Head of caudate nucleus (tissue), 42 donors: ENCODE results near the gene IFNA21.
"Not testable (repeated sequence)": the region's sequence is repeated elsewhere in the genome, so short reads cannot be mapped to it uniquely, and the experiment has no call there.

Experiments used
- DNase-seq, 42 donors: peaks; one replicate each; pipeline versions ENCODE4 v3.0.0 to v3.0.0-alpha.2; 2020 to 2021; ENCODE audit warnings: mixed read lengths in 7 of 42
- intact Hi-C: fragments of 100-400 bp; cut with DNase I; formaldehyde crosslinking; loops from one replicate; pipeline ENCODE4 v1.15.0; 2022

The IFNA21 gene

GRCh38 chr9:21166560-21166959, at the start of gene IFNA21:
Gene IFNA21 (minus strand): TSS chr9:21166660. CDS start chr9:21166612, 48 bp downstream.
- DNase-seq, intact Hi-C loops: not testable (repeated sequence)

- DNase-seq, intact Hi-C loops: not testable (repeated sequence)
These were observed 47.2 kb upstream of the IFNA21 start for GRCh38 chr9:21213411-21214326.

GRCh38 chr9:21212160-21212559, 45.7 kb upstream of the IFNA21 start:
- DNase-seq, intact Hi-C loops: not testable (repeated sequence)

GRCh38 chr9:21210782-21211181, 44.3 kb upstream of the IFNA21 start:
- intact Hi-C loops, DNase-seq: not testable (repeated sequence)

- no peak for DNase-seq
- intact Hi-C loops, result no loop called here
These were observed 43.9 kb upstream of the IFNA21 start for GRCh38 chr9:21210311-21210710.

GRCh38 chr9:21207043-21207442, 40.6 kb upstream of the IFNA21 start, which contains the start of gene IFNA10:
Gene IFNA10 (minus strand): TSS chr9:21207143. CDS start chr9:21207097, 46 bp downstream.
- intact Hi-C loops, DNase-seq: not testable (repeated sequence)

- intact Hi-C loops, result no loop called here
These were observed 38.7 kb upstream of the IFNA21 start for GRCh38 chr9:21205204-21205603.

GRCh38 chr9:21202105-21202504, 35.6 kb upstream of the IFNA21 start, which contains the start of gene IFNA7:
Gene IFNA7 (minus strand): TSS chr9:21202205. CDS start chr9:21202165, 40 bp downstream.
- intact Hi-C loops, DNase-seq: not testable (repeated sequence)

More at GRCh38 chr9:21205204-21205603, 38.7 kb upstream of the IFNA21 start:
- DNase-seq, result no peak

GRCh38 chr9:21194867-21195776, 28.7 kb upstream of the IFNA21 start:
- intact Hi-C loops, result not testable (repeated sequence)
- peak in 32 of 42 donors; percentile 9 to 69 (median 37) for DNase-seq

- intact Hi-C loops, DNase-seq: not testable (repeated sequence)
These were observed 21.0 kb upstream of the IFNA21 start, which contains the start of gene IFNA4 for GRCh38 chr9:21187487-21187886. Gene IFNA4 (minus strand): TSS chr9:21187587. CDS start chr9:21187531, 56 bp downstream.

- DNase-seq, result peak in 8 of 42 donors; percentile 2 to 56 (median 14)
- intact Hi-C loops, result not testable (repeated sequence)
These were observed 16.6 kb upstream of the IFNA21 start for GRCh38 chr9:21182810-21183736.

- DNase-seq, result no peak
- intact Hi-C loops, result no loop called here
These were observed 8.2 kb upstream of the IFNA21 start for GRCh38 chr9:21174671-21175070.

- no peak for DNase-seq
These were observed 5.7 kb upstream of the IFNA21 start for GRCh38 chr9:21172156-21172555.

GRCh38 chr9:21171351-21171750, 4.9 kb upstream of the IFNA21 start:
- intact Hi-C loops, result no loop called here
- no peak for DNase-seq

More at GRCh38 chr9:21172156-21172555, 5.7 kb upstream of the IFNA21 start:
- intact Hi-C loops, result no loop called here

- intact Hi-C loops, result no loop called here
- DNase-seq, result no peak
These were observed 944 bp downstream of the IFNA21 start for GRCh38 chr9:21165516-21165915.

GRCh38 chr9:21160178-21160577, 6.3 kb downstream of the IFNA21 start:
- no peak for DNase-seq
- intact Hi-C loops, result no loop called here

GRCh38 chr9:21155501-21155900, 11.0 kb downstream of the IFNA21 start:
- DNase-seq, result no peak
- intact Hi-C loops, result no loop called here

GRCh38 chr9:21154018-21154608, 12.3 kb downstream of the IFNA21 start:
- intact Hi-C loops, result no loop called here
- peak in 29 of 42 donors; percentile 3 to 68 (median 26) for DNase-seq
